ENCODE measurements around the gene ACKR1. TPM values are rescaled to one million over a fixed set of nuclear protein-coding genes. Genes with fewer than 3 reads are reported as not detected.

ACKR1 gene, protein sequence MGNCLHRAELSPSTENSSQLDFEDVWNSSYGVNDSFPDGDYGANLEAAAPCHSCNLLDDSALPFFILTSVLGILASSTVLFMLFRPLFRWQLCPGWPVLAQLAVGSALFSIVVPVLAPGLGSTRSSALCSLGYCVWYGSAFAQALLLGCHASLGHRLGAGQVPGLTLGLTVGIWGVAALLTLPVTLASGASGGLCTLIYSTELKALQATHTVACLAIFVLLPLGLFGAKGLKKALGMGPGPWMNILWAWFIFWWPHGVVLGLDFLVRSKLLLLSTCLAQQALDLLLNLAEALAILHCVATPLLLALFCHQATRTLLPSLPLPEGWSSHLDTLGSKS
- 0.10 TPM for polyA plus RNA-seq (2013, experiment 1 of 2; ENCODE audit: insufficient read length)
- not detected for polyA plus RNA-seq (2013, experiment 2 of 2; ENCODE audit: insufficient read length)

DNA sequence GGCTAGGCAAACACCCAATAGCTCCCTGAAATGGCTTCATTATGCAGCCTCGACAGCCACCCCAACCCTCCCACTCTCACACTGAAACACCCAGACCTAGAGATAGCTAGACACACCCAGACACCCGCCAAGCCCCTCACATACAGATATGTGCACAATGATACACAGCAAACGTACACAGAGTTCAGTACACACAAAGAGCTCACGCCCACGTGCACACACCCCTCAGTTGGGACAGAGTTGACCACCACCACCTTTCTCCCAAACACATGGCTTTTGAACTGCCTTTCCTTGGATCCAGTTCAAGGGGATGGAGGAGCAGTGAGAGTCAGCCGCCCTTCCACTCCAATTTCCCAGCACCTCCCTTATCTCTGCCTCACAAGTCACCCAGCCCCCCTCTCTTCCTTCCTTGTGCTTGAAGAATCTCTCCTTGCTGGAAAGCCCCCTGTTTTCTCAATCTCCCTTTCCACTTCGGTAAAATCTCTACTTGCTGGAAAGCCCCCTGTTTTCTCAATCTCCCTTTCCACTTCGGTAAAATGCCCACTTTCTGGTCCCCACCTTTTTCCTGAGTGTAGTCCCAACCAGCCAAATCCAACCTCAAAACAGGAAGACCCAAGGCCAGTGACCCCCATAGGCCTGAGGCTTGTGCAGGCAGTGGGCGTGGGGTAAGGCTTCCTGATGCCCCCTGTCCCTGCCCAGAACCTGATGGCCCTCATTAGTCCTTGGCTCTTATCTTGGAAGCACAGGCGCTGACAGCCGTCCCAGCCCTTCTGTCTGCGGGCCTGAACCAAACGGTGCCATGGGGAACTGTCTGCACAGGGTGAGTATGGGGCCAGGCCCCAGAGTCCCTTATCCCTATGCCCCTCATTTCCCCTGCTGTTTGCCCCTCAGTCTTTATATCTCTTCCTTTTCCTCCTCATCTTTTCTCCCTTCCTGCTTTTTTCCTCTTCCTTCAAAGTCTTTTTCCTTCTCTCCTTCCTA lies at the start of gene ACKR1:
ACKR1 (plus strand) TSS at position 715 of the 981 bp plus-strand sequence; CDS start at position 800, 85 bp downstream.
- DNase-seq, result no peak

DNA sequence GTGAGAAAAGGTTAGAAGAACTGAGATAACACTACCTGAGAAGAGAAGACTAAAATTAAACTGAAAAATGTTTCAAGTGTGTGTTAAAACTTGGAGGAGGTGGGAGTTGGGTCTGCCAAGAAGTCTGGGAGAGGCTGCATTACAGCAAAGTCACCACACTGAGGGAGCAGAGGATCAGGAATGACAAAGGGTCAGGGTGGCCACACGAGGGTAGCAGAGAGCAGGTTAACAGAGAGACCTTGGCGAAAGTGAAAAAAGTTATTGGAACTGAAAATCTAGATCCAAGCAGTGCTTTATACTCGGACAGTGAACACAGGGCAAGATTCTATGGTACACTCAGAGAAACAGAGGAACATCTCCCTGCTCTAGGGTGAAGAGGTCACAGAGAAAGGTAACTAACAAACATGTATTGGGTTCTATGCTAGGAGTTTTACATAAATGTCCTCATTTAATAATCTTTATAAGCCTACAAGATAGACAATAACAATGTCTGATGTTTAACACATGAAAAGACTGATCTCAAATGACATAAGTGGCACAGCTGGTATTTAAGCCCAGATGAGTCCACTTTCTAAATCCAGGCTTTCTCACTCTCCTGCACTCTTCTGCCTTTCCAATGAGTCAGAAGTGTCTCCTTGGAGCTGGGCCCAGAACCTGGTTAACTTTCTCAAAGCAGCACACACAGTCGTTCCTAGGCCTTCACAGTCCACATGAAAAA lies 43.5 kb upstream of the ACKR1 start:
- peak; percentile 89 for DNase-seq

DNA sequence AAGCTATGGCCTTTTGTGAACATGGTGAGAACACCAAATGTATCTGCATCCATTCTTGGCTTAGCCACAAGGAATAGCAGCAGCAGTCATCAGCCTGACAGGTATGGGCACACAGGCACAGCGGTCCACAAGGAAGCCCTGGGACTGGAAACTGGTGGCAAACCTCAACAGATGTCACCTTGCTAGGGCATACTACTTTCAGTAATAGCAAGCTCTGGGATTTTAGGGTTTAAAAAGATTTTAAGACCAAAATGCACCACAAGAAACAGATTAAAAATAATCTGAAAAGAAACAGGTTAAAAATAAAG lies 43.0 kb upstream of the ACKR1 start:
- no peak for DNase-seq

DNA sequence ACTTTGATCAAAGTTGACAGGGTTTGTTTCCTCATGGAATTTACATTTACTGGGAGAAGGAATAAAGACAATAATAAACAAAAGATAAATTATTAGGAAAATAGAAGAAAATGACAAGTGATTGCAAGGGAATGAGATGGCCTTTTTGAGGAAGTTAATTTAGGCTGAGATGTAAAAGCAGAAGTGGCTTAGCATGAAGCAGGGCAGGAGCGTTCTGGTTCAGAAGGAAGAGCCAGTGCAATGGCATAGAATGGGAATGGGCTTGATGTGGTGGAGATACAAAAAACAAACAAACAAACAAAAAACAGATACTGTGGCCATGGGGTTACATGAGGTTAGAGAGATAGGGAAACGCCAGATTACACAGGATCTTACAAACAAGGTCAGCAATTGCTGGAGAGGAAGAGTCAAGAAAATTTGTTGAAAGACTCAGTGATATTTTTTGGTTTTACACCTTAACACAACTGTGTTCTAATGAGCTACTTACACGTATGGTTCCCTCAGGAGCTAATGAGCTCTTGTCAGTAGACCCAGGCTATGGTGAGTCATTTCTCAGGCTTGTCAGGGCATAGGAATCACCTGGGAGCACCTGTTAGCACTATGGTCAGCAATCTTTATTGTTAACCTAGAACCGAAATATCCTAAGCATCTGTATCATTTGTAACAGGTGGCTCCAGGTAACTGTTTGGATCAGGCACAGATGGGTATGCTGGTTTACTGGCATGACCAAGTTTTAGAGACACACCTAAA lies 42.0 kb upstream of the ACKR1 start:
- DNase-seq, result no peak

DNA sequence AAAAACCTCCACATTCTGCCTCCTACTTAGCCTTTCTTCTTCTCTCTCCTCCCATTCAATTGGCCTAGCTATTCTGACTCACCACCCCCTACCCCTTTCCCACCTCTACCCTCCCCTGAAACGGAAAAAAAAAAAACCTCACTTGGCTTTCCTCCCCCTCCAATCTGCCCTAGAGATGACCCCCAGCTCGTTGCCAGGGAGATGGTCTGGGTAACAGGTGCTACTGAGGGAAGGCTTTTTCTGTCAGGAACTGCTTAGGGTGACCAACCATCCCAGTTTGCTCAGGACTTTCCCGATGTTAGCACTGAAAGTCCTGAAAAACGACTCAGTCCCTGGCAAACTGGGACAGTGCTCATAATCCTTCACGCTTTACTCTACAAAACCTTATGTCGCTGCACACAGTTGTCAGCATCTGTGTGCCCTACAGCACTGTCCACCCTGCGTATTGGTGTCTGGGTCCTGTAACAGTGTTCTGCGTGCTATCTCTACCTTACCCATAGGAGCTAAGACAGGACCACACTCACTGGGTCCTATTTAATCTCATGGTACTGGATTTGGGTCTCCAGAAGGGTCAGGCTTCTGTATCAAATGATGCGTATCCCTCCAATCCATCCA lies 41.0 kb upstream of the ACKR1 start:
- no peak for DNase-seq

DNA sequence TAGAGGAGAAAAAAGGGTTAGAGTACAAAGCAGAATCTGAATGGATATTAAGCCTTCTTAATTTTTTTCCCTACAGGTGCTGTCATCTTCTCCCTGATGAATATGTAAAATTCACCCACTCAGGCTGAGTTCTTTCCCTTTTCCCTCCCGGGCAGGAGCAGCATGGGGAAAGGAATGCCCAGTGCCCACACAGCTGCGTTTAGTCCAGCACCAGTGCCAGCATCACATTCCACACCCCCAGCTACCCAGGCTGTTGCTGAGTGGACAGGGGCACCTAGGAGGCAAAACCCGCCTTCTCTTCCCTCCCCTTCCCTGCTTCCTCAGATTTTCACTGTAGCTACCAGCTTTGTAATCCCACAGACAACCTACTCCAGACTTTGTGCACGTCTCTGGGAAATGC lies 36.6 kb upstream of the ACKR1 start:
- no peak for DNase-seq

DNA sequence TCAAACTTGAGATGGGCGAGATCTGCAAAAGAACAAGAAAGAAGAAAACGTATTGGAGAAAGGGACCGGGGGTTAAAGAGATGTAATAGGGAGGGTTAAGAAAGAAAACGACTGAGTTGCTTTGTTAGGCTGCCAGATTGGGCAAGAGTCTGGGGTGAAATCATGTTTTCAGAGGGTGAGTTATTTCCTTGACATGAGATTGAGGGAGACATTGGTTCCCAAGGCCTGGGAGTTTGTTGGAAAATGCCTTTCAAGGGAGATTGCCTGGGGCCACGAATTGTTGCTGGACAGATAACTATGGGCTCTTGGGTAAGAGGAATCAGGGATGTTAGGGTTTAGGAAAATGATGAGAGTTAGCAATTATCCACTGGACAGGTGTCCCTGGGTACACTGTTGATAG lies 34.0 kb upstream of the ACKR1 start:
- DNase-seq, result no peak

DNA sequence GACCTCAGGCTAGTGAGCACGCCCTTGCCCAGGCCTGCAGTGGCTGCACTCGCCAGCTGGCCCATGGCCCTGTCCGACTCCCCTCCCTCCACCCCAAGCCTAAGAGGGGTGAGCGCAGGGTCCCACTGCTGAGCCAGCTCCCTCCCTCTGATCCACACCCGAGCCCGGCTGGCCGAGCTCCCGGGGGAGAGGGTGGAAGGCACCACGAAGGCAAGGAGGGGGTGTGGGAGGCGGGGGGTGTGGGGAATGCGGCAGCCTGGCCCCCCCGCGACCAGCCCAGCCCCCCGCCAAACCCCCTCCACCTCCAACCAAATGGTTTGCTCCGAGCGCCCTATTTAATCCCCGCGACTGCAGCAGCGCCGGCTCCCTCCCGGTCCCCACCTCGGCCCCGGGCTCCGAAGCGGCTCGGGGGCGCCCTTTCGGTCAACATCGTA lies 33.4 kb upstream of the ACKR1 start, which contains the start of gene CADM3:
CADM3 (plus strand) TSS at position 362 of the 434 bp plus-strand sequence. CDS start 151 bp downstream, outside the sequence.
- DNase-seq, result no peak

DNA sequence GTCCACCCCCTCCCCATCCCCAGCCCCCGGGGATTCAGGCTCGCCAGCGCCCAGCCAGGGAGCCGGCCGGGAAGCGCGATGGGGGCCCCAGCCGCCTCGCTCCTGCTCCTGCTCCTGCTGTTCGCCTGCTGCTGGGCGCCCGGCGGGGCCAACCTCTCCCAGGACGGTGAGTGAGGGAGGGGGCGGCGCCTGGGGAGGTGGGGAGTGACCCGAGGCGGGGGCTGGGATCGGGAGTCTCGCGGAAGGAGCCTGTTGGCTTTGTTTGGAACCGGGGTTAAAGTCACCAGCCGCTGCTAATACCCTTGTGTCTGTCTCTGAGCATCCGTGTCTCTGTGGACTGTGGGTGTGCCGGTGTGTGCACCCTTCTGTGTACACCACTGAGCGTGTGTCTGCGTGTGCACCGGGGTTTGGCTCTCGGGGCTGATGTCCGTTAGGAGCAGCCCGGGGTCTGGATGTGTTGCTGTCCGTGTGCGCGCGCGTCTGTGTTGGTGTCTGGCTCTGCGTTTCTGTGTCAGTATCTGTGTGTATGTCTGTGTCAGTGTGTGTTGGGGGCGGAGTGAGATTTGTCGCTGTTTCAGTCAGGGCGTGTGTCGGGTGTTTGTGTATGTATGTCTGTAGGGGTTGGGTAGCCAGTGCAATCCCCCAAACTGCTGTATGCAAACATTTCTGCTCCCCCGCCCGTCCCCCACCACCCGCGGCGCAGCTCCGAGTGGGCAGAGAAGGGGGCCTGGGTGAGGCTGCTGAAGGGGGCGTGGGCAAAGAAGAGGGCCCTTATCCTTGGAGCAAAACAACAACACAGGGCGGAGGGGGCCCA lies 32.8 kb upstream of the ACKR1 start:
- no peak for DNase-seq

DNA sequence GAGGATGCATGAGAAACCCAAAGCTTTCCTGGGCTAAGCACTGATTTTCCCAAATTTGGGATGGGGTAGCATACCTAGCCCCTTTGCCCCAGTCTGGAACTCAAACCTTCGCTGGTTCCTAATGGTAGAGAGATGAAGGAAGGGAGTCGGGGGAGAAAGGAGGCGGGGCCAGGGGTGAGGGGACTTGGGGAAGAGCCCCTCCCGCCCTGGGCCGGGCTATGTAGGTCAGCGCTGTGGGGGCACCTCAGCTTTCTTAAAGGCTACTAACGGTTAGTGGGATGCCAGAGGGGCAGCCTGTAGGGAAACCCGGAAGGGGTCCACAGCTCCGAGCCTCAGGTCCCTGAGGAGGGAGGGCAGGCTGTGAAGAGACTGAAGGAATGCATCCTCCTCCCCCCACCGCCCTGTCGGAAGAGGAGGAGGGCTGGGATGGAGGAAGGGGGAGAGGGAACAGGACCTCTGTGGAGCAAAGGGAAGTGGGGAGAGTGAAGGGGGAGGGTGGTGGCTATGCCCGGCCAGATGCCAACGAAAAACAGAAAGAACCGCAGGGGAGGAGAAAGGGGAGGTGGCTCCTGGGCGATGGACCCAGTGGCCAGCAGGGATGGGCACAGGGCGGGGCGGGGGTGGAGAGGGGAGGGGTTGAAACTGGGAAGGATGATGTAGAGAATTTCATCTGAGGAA lies 31.9 kb upstream of the ACKR1 start:
- DNase-seq, result no peak

DNA sequence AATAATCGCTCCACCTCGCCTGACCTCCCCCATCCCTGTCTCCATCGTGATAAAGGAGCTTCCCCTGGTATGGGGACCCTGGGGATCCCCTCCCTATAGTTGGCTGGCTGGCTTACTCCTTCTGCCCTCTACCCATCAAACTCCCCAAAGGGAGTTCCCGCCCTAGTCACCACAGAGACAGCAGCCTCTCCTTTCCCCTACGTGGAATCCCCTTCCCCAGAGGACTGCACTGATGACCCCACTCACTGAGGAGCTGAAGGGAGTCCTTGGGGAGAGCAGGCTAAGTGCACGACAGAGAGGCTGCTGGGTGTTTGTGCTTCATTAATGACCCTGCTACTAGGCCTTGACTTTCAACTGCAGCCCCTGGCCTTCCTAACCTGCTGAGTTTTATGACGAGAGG lies 31.4 kb upstream of the ACKR1 start:
- no peak for DNase-seq

DNA sequence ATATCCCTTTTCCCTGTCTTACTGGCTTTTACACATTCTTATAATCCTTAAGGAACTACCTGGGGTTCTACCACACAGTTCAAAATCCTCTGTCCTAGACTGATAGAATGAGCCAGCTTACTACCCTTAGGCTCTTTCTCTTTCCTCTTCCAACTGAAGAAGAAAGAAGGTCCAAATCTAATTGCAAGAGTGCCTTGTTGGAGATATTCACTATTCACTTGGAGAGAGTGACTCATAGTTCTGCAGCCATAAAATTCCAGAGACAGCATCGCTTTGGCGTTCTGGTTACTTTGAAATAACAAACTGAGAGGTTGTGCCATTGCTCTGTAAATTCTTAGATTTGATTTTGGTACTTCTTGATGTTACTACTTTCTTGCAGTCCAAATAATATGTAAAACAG lies 29.1 kb upstream of the ACKR1 start:
- no peak for DNase-seq

DNA sequence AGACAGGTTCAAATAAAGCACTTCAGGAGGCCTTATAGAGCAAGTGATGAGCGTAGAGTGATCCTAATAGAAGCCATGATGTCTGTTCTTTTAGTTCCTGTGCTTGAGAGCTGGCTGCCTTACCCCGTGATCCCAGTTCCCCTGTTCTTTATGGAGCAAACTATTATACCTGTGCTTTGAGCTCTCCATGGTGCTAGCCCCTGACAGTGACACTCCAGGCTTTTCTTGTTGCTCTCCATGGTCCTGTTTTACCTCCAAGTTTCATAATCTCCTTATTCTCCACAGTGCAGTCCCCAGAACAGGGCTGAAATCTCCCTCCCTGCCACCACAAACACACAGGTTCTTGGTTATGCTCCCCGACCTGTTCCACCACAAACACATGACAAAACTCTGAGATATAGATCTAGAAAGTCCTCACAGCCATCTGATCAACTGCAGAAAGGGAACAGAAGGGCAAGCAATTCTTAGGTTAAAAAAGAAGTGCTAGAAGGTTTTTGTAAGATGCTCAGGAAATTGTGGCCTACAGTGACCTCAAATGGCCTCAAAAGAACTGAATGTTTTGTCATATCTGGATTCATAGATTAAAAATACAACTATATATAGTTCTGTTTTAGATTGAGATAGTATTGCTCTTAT lies 27.3 kb upstream of the ACKR1 start:
- peak; percentile 65 for DNase-seq

DNA sequence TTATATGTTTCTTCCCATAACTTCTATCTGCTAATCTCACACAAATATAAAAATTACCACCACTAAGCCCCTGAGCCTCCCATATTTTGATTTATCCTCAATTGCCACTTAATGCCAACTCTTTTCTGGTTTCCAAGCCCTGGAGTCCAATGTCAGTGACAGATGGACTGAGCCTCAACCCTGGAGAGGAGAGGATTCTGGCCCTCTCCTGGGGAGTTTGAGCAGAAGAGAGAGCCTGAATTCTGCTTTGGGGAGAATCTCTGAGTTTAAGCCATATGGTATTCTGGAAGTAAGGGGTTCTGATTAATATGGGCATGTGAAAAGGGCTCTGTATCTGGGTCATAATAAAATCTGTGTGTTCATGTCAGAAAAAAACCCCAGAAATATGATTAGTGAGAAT lies 24.8 kb upstream of the ACKR1 start:
- no peak for DNase-seq

DNA sequence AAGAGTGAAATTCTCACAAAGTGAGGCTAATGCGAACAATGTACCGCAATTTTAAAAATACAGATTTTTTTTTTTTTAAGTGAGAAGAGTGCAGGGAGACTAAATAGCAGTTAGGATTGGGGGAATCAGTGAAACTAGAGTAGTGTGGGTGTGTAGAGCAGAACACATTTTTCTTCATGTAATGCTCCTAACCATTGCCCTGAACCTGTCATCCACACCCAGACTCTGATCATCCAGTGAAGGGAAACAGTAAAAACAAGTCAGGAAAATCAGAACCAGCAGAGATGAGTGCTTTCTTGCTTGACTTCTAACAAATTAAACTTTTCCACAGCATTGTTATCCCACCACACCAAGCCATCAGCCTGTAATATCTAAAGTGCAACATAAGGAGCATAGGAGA lies 24.2 kb upstream of the ACKR1 start:
- DNase-seq, result no peak

DNA sequence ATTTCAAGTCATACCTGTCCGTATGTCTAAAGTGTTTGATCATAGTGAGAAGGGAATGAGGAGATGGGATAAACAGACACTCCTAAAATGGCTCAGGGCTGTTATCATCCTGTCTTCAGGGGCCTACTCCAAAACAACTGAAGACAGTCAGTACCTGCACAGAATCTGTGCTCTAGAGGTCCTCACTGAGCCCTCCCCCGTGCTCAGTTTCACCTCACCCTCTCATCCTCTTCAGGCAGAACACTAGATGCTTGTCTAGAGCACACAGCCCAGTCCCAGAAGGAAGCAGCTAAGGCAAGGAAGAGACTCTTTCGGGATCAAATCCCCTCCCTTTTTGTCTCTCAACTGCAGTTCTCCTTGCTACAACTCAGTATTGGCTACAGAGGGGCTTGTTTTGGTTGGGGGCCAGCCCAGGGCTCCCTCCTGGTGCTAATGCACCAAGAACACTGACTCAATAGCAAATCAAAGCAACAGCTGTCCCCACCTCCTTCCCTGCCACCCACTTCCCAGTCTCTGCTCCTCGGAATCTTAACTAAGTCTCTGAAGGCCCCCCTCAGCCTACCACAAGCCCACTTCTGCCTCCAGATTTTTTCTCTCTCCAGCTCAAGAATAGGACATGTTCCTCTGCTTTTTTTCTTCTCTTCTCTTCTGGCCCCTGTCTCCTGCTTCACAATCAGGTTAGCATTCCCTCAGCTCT lies 23.2 kb upstream of the ACKR1 start:
- DNase-seq, result no peak

DNA sequence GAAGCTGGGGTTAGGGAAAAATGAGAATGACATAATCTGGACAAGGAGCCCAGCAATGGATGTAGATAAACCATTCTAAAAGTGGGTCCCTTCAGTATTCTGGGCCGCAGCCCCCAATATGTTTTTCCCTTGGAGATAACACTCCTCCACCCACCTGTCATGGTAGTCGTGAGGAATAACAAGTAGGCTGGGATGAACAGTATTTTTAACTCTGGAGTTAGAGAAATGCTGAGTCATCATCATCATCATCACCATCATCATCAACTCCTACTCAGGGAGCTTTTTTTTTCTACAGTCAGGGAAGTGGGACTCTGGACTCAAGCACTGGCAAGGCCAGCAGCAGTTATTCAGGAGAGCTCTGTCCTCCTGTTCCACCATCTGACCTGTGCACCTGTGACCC lies 20.5 kb upstream of the ACKR1 start:
- no peak for DNase-seq

DNA sequence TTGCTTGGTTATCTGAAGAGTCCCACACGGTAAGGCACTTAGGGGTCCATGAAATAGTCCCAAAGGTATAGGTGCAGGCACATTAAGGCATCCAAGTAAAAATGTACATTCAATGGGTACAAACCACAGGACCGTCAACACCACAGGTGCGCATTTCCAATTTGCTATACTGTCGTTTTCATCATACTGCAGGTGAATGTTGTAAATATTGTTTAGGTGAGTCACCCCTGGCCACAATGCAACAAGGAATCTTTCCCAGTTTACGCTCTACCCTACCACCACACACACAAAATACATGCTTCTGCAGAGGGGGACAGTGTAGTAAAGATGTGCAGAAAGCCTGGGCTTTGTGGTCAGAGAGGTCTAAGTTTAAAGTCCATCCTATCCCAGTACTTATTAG lies 19.6 kb upstream of the ACKR1 start:
- DNase-seq, result no peak

DNA sequence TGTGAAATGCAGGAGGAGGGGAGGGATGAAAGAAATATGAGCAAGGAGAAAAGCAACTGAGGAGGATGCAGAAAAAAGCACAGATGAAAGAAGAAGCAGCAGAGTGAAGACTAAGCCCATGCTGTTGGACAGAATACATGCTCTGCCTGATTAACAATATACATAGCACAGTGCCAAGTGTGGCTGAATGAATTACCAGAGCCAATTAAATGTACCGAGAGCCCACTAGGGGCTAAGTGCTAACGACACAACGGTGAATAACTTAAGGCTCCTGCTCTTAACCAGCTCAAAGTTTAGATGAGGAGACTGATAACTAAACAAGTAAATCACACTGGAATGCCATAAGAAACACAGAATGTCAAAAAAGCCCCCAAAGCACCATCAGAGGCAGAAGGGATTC lies 17.6 kb upstream of the ACKR1 start:
- DNase-seq, result no peak

Measured in fibroblast of skin of abdomen (primary cell).